OCI-LY7 (cell line): ENCODE data around the gene CCHCR1. TPM values are rescaled to one million over a fixed set of nuclear protein-coding genes. Genes with fewer than 3 reads are reported as not detected.

ENCODE experiments used
- BruUV-seq: library from RNA; stranded (reverse); fragments of 400-500 nt; replicated peaks from 2 replicates; lab custom pipeline; 2021; lab: Mats Ljungman, UMichigan
- CTCF ChIA-PET: fragments of 300-600 bp; sonication (Branson Sonifier 250); formaldehyde crosslinking; loops from one replicate; lab custom pipeline; 2022; ENCODE audit warnings: antibody characterized with exemption; ENCODE audit not compliant: unreplicated experiment; lab: Charles Lee
- POLR2A ChIA-PET: fragments of 300-600 bp; sonication (Branson Sonifier 250); formaldehyde crosslinking; loops from one replicate; lab custom pipeline; 2022; ENCODE audit warnings: antibody characterized with exemption; lab: Charles Lee
- DNase-seq: peaks from one replicate; pipeline ENCODE4 v3.0.0-alpha.2; 2015; ENCODE audit warnings: low spot score
- H2AFZ ChIP-seq: fragments of 200-600 bp; sonication (generic), shearing (Covaris generic); 2 replicates; pipeline ENCODE4 v1.6.1; 2014; ENCODE audit warnings: mild to moderate bottlenecking, antibody characterized with exemption, low read length, moderate library complexity
- H3K27ac ChIP-seq: fragments of 200-600 bp; sonication (generic); 2 replicates; pipeline ENCODE4 v1.5.1; 2014; ENCODE audit warnings: mixed run types, low read depth, mild to moderate bottlenecking, moderate library complexity, low read length, inconsistent platforms; ENCODE audit not compliant: poor library complexity, severe bottlenecking
- H3K36me3 ChIP-seq: fragments of 200-600 bp; sonication (generic); 2 replicates; pipeline ENCODE4 v1.6.1; 2014; ENCODE audit warnings: mild to moderate bottlenecking, antibody characterized with exemption, low read length, moderate library complexity, mixed read lengths; ENCODE audit not compliant: insufficient read depth
- H3K4me1 ChIP-seq: fragments of 200-600 bp; sonication (generic); 2 replicates; pipeline ENCODE4 v1.5.1; 2014; ENCODE audit warnings: mild to moderate bottlenecking, low read length; ENCODE audit not compliant: insufficient read depth, poor library complexity, severe bottlenecking
- H3K4me2 ChIP-seq: fragments of 200-600 bp; sonication (generic); 2 replicates; pipeline ENCODE4 v1.6.1; 2014; ENCODE audit warnings: mild to moderate bottlenecking, low read length
- H3K4me3 ChIP-seq: fragments of 200-600 bp; sonication (generic); 2 replicates; pipeline ENCODE4 v1.5.1; 2014; ENCODE audit warnings: mild to moderate bottlenecking, low read depth, low read length; ENCODE audit not compliant: poor library complexity, severe bottlenecking
- H3K79me2 ChIP-seq: fragments of 200-600 bp; sonication (generic); 2 replicates; pipeline ENCODE4 v1.6.1; 2016; ENCODE audit warnings: low read depth, mild to moderate bottlenecking, low read length, moderate library complexity, mixed read lengths; ENCODE audit not compliant: insufficient read depth
- H3K9me2 ChIP-seq: fragments of 200-600 bp; sonication (generic); 2 replicates; pipeline ENCODE4 v1.6.1; 2016; ENCODE audit warnings: mild to moderate bottlenecking, low read length, mixed read lengths; ENCODE audit not compliant: insufficient read depth
- H3K9me3 ChIP-seq: fragments of 200-600 bp; sonication (generic); 2 replicates; pipeline ENCODE4 v1.6.1; 2014; ENCODE audit warnings: mild to moderate bottlenecking, mixed run types, low read length, mixed read lengths
- H4K20me1 ChIP-seq: fragments of 200-600 bp; sonication (generic); 2 replicates; pipeline ENCODE4 v1.6.1; 2014; ENCODE audit warnings: mild to moderate bottlenecking, antibody characterized with exemption, low read length, moderate library complexity, mixed read lengths; ENCODE audit not compliant: insufficient read depth
- CTCF ChIP-seq: fragments of 200-600 bp; sonication (generic); conservative IDR thresholded peaks from 2 replicates; pipeline ENCODE4 v1.5.1; 2014; ENCODE audit warnings: mild to moderate bottlenecking, antibody characterized with exemption, low read length, moderate library complexity, mixed read lengths
- EZH2phosphoT487 ChIP-seq: fragments of 200-600 bp; sonication (generic); IDR thresholded peaks from 2 replicates; pipeline ENCODE4 v1.6.1; 2018; ENCODE audit warnings: low read depth, borderline replicate concordance, mild to moderate bottlenecking, mixed run types, antibody characterized with exemption, low read length, moderate library complexity, mixed read lengths
- intact Hi-C: fragments of 100-400 bp; cut with micrococcal nuclease; formaldehyde crosslinking; loops from one replicate; pipeline ENCODE4 v1.10.0; 2022; ENCODE audit not compliant: unreplicated experiment
- small RNA-seq: library from RNA; depleted of rRNA; stranded (forward); fragments of <200 nt; gene quantifications from one replicate; pipeline ENCODE3, GENCODE V24; 2014
- total RNA-seq, 2 experiments: library from RNA; depleted of rRNA in 1 of 2; stranded (reverse); fragments of >200 nt in 1 of 2; shearing (Covaris generic) in 1 of 2; gene quantifications; 2 replicates each; pipeline ENCODE4 v1.2.3, GENCODE V29; 2014 to 2022

CCHCR1 gene
- total RNA-seq, 2 experiments from 2014 or later = 23.9 to 33.0 TPM

- peak; percentile 48 for DNase-seq
- TF ChIP-seq EZH2phosphoT487 (no peak), CTCF (no peak)
- Histone ChIP-seq H3K4me1 (peaks cover 12% of the 10 kb centered on the region), H3K9me3 (no peaks in the 10 kb centered on the region), H3K9me2 (no peaks in the 10 kb centered on the region), H3K4me3 (no peak overlapping the region), H4K20me1 (no peaks in the 10 kb centered on the region), H3K4me2 (peak overlapping the region; percentile 8; the same call in 1 of the 2 replicates), H3K36me3 (no peaks in the 10 kb centered on the region), H2AFZ (peak overlapping the region; percentile 45), H3K27ac (no peak overlapping the region), H3K79me2 (no peaks in the 10 kb centered on the region)
- CTCF ChIA-PET = no interaction called here
- no TSS peak for BruUV-seq
- POLR2A ChIA-PET = interaction anchor here (1.7 kb wide), 1 partner anchor 188 kb away, joined by 5 read pairs; no protein-coding TSS in a partner anchor
- intact Hi-C loops = no loop called here
Measured at GRCh38 chr6:31094389-31094881, 63.2 kb downstream of the CCHCR1 start.

DNA sequence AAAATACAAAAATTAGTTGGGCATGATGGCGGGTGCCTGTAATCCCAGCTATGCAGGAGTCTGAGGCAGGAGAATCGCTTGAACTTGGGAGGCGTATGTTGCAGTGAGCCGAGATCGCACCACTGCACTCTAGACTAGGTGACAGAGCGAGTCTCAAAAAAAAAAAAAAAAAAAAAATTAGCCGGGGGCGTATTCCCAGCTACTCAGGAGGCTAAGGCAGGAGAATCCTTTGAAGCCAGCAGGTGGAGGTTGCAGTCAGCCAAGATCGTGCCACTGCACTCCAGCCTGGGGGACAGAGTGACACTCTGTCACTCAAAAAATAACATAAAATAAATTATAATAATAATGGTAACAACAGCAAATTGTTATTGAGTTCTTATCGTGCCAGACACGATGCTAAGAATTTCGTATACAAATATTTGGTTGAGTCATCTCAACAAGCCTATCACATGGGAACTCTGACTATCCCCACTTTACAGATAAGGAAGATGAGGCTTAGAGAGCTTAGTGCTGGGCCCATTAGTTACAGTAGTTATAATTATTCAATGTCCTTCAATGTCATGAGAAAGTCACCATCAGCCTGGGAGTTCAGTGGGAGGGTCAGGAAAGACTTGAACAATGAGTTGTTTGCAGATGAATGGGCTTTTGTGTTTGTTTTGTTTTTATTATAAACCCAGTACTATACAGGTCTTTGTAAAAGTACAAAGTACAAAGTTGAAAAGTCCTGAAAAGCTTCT is 64.7 kb downstream of the CCHCR1 start:
- no peaks in the 10 kb centered on the region for H3K36me3 ChIP-seq
- no peak overlapping the region for H2AFZ ChIP-seq
- no peaks in the 10 kb centered on the region for H4K20me1 ChIP-seq
- H3K4me1 ChIP-seq = peaks cover 12% of the 10 kb centered on the region
- DNase-seq = no peak
- intact Hi-C loops = no loop called here
- no peak overlapping the region for H3K27ac ChIP-seq
- H3K9me2 ChIP-seq = no peaks in the 10 kb centered on the region
- ChIA-PET POLR2A (interaction anchor here (0.6 to 1.7 kb wide), 2 partner anchors 186 to 365 kb away, joined by 3 to 5 read pairs; no protein-coding TSS in a partner anchor), CTCF (no interaction called here)
- H3K9me3 ChIP-seq = no peaks in the 10 kb centered on the region
- H3K79me2 ChIP-seq = no peaks in the 10 kb centered on the region
- no TSS peak for BruUV-seq
- H3K4me3 ChIP-seq = no peak overlapping the region
- TF ChIP-seq EZH2phosphoT487 (no peak), CTCF (no peak)
- H3K4me2 ChIP-seq = no peak overlapping the region

Small RNAs within 50 kb of the gene (small RNA-seq; reads per million reads assigned to genes)
- not detected for gene POLR2LP1

Other genes starting within 250 kb of the CCHCR1 start
- 30.5 and 38.4 TPM in 2 replicates for gene GTF2H4, start 249.6 kb downstream of the CCHCR1 start, total RNA-seq (2014; rRNA removed; shearing (Covaris generic))
- 45.8 and 48.7 TPM in 2 replicates for gene GTF2H4, start 249.6 kb downstream of the CCHCR1 start, total RNA-seq (2022)
- gene VARS2, start 243.6 kb downstream of the CCHCR1 start, total RNA-seq (2014; rRNA removed; shearing (Covaris generic)) = 71.4 and 81.8 TPM in 2 replicates
- 98.9 and 105 TPM in 2 replicates for gene VARS2, start 243.6 kb downstream of the CCHCR1 start, total RNA-seq (2022)
- gene SFTA2, start 225.6 kb downstream of the CCHCR1 start, total RNA-seq (2014; rRNA removed; shearing (Covaris generic)) = not detected in 2 replicates
- gene SFTA2, start 225.6 kb downstream of the CCHCR1 start, total RNA-seq (2022) = not detected in 2 replicates
- gene MUCL3, start 216.8 kb downstream of the CCHCR1 start, total RNA-seq (2014; rRNA removed; shearing (Covaris generic)) = not detected in 2 replicates
- not detected in 2 replicates for gene MUCL3, start 216.8 kb downstream of the CCHCR1 start, total RNA-seq (2022)
- not detected in 2 replicates for gene MUC21, start 174.1 kb downstream of the CCHCR1 start, total RNA-seq (2014; rRNA removed; shearing (Covaris generic))
- gene MUC21, start 174.1 kb downstream of the CCHCR1 start, total RNA-seq (2022) = not detected in 2 replicates
- not detected in 2 replicates for gene MUC22, start 147.3 kb downstream of the CCHCR1 start, total RNA-seq (2014; rRNA removed; shearing (Covaris generic))
- not detected in 2 replicates for gene MUC22, start 147.3 kb downstream of the CCHCR1 start, total RNA-seq (2022)
- not detected in 2 replicates for gene C6orf15, start 45.2 kb downstream of the CCHCR1 start, total RNA-seq (2014; rRNA removed; shearing (Covaris generic))
- not detected in 2 replicates for gene C6orf15, start 45.2 kb downstream of the CCHCR1 start, total RNA-seq (2022)
- gene PSORS1C1, start 43.0 kb downstream of the CCHCR1 start, total RNA-seq (2014; rRNA removed; shearing (Covaris generic)) = not detected in 2 replicates
- not detected in 2 replicates for gene PSORS1C1, start 43.0 kb downstream of the CCHCR1 start, total RNA-seq (2022)
- gene CDSN, start 37.4 kb downstream of the CCHCR1 start, total RNA-seq (2014; rRNA removed; shearing (Covaris generic)) = not detected in 2 replicates
- not detected in 2 replicates for gene CDSN, start 37.4 kb downstream of the CCHCR1 start, total RNA-seq (2022)
- not detected in 2 replicates for gene PSORS1C2, start 18.7 kb downstream of the CCHCR1 start, total RNA-seq (2014; rRNA removed; shearing (Covaris generic))
- gene PSORS1C2, start 18.7 kb downstream of the CCHCR1 start, total RNA-seq (2022) = not detected in 2 replicates
- gene TCF19, start 787 bp upstream of the CCHCR1 start, total RNA-seq (2014; rRNA removed; shearing (Covaris generic)) = 61.6 and 63.2 TPM in 2 replicates
- gene TCF19, start 787 bp upstream of the CCHCR1 start, total RNA-seq (2022) = 54.5 and 56.7 TPM in 2 replicates
- 0.44 TPM in 1 of 2 replicates, not detected in the other for gene POU5F1, start 12.9 kb upstream of the CCHCR1 start, total RNA-seq (2014; rRNA removed; shearing (Covaris generic))
- gene POU5F1, start 12.9 kb upstream of the CCHCR1 start, total RNA-seq (2022) = 0.86 and 1.4 TPM in 2 replicates
- 333 and 406 TPM in 2 replicates for gene HLA-C, start 114.3 kb upstream of the CCHCR1 start, total RNA-seq (2014; rRNA removed; shearing (Covaris generic))
- gene HLA-C, start 114.3 kb upstream of the CCHCR1 start, total RNA-seq (2022) = 404 and 419 TPM in 2 replicates
- gene HLA-B, start 199.4 kb upstream of the CCHCR1 start, total RNA-seq (2014; rRNA removed; shearing (Covaris generic)) = 223 and 258 TPM in 2 replicates
- 238 and 309 TPM in 2 replicates for gene HLA-B, start 199.4 kb upstream of the CCHCR1 start, total RNA-seq (2022)
- gene MICA, start 245.8 kb upstream of the CCHCR1 start, total RNA-seq (2014; rRNA removed; shearing (Covaris generic)) = 11.9 and 15.3 TPM in 2 replicates
- gene MICA, start 245.8 kb upstream of the CCHCR1 start, total RNA-seq (2022) = 8.3 and 9.9 TPM in 2 replicates